T-helper 2 cell treated with Interferon-gamma antibody and Interleukin-4, amounts not matched to agents 100 ng/mL and 5 ng/mL, for 36 hours (primary cell): Measurements from ENCODE around the gene ASZ1. TPM values are rescaled to one million over a fixed set of nuclear protein-coding genes. Genes with fewer than 3 reads are reported as not detected.

Experiments used
- intact Hi-C: fragments of 100-400 bp; cut with micrococcal nuclease; formaldehyde crosslinking; loops from one replicate; pipeline ENCODE4 v1.15.1; 2023
- total RNA-seq: library from RNA; stranded (reverse); gene quantifications from 2 replicates; pipeline ENCODE4 v1.2.3, GENCODE V29; 2022

The ASZ1 gene
- total RNA-seq, 1 donor from 2014 or later, result not detected

GRCh38 chr7:117402109-117402508, 25.2 kb downstream of the ASZ1 start:
- intact Hi-C loops, result loop anchor here (10.0 kb wide), 1 partner anchor 753 kb away; no protein-coding TSS in a partner anchor

- intact Hi-C loops, result loop anchor here (2.0 to 10.0 kb wide), 2 partner anchors 313 to 753 kb away; no protein-coding TSS in a partner anchor
These were observed 25.8 kb downstream of the ASZ1 start for GRCh38 chr7:117401293-117402002.

GRCh38 chr7:117399820-117400422, 27.4 kb downstream of the ASZ1 start:
- intact Hi-C loops, result loop anchor here (2.0 to 10.0 kb wide), 2 partner anchors 315 to 755 kb away; no protein-coding TSS in a partner anchor

GRCh38 chr7:117395743-117396142, 31.6 kb downstream of the ASZ1 start:
- intact Hi-C loops, result no loop called here

GRCh38 chr7:117393781-117394180, 33.5 kb downstream of the ASZ1 start:
- intact Hi-C loops, result no loop called here

GRCh38 chr7:117389871-117390270, 37.4 kb downstream of the ASZ1 start:
- intact Hi-C loops, result no loop called here

- intact Hi-C loops, result no loop called here
These were observed 41.1 kb downstream of the ASZ1 start for GRCh38 chr7:117386110-117386706.

GRCh38 chr7:117385363-117386109, 41.8 kb downstream of the ASZ1 start:
- intact Hi-C loops, result no loop called here

GRCh38 chr7:117384688-117385362, 42.5 kb downstream of the ASZ1 start:
- intact Hi-C loops, result no loop called here

GRCh38 chr7:117383483-117384189, 43.7 kb downstream of the ASZ1 start:
- intact Hi-C loops, result no loop called here

- intact Hi-C loops, result no loop called here
These were observed 44.2 kb downstream of the ASZ1 start for GRCh38 chr7:117383046-117383445.

- intact Hi-C loops, result no loop called here
These were observed 45.9 kb downstream of the ASZ1 start for GRCh38 chr7:117381362-117381761.

- intact Hi-C loops, result no loop called here
These were observed 51.9 kb downstream of the ASZ1 start for GRCh38 chr7:117375380-117375779.

GRCh38 chr7:117372073-117372472, 55.2 kb downstream of the ASZ1 start:
- intact Hi-C loops, result no loop called here

GRCh38 chr7:117364339-117365080, 62.8 kb downstream of the ASZ1 start:
- intact Hi-C loops, result no loop called here

- intact Hi-C loops, result no loop called here
These were observed 64.9 kb downstream of the ASZ1 start for GRCh38 chr7:117362294-117362888.

GRCh38 chr7:117350027-117350426, 77.3 kb downstream of the ASZ1 start:
- intact Hi-C loops, result no loop called here

- intact Hi-C loops, result no loop called here
These were observed 77.7 kb downstream of the ASZ1 start for GRCh38 chr7:117349570-117349969.

GRCh38 chr7:117347962-117348672, 79.2 kb downstream of the ASZ1 start:
- intact Hi-C loops, result no loop called here
